Fibroblast of pulmonary artery (primary cell): ENCODE measurements around the gene CHN2.

Source experiments
- DNase-seq: peaks from one replicate; pipeline ENCODE4 v3.0.0-alpha.2; 2010; ENCODE audit warnings: low read depth
- H3K4me3 ChIP-seq: replicated peaks from 2 replicates; pipeline ENCODE4 v1.5.1; 2011; ENCODE audit warnings: low read depth, mild to moderate bottlenecking, control low read depth, low read length, moderate library complexity
- CTCF ChIP-seq: IDR thresholded peaks from 2 replicates; pipeline ENCODE4 v1.5.1; 2011; ENCODE audit warnings: mild to moderate bottlenecking, control low read depth, low read length, inconsistent platforms; ENCODE audit errors: missing control alignments

The CHN2 gene

GRCh38 chr7:29296421-29296820 is 101.8 kb downstream of the CHN2 start:
- DNase-seq = no peak
- no peak overlapping the region for H3K4me3 ChIP-seq
- TF ChIP-seq CTCF = no peak

GRCh38 chr7:29297194-29297890 is 102.8 kb downstream of the CHN2 start:
- no peak for DNase-seq
- no peak for TF ChIP-seq CTCF
- H3K4me3 ChIP-seq = no peak overlapping the region

- no peak for TF ChIP-seq CTCF
- no peak overlapping the region for H3K4me3 ChIP-seq
- no peak for DNase-seq
These were observed 104.5 kb downstream of the CHN2 start for GRCh38 chr7:29299086-29299485.

- peak; percentile 50 for DNase-seq
- no peak overlapping the region for H3K4me3 ChIP-seq
- TF ChIP-seq CTCF = no peak
These were observed 105.5 kb downstream of the CHN2 start for GRCh38 chr7:29300026-29300480.

- H3K4me3 ChIP-seq = no peak overlapping the region
- TF ChIP-seq CTCF = no peak
- peak; percentile 18 for DNase-seq
These were observed 106.1 kb downstream of the CHN2 start for GRCh38 chr7:29300649-29301048.

GRCh38 chr7:29302666-29303395 is 108.3 kb downstream of the CHN2 start:
- no peak for TF ChIP-seq CTCF
- DNase-seq = no peak
- H3K4me3 ChIP-seq = no peak overlapping the region
